WTC11 (cell line): Measurements from ENCODE around the gene DNAJC6. TPM values are rescaled to one million over a fixed set of nuclear protein-coding genes. Genes with fewer than 3 reads are reported as not detected.

ENCODE experiments used
- ATAC-seq: fragments of 200-7000 bp; cut with Tn5 transposase; 2 replicates; pipeline ENCODE4 v1.10.0; 2021; ENCODE audit warnings: mild to moderate bottlenecking, moderate library complexity
- CTCF ChIA-PET: fragments of 300-600 bp; sonication (Branson Sonifier 250); formaldehyde crosslinking; loops from one replicate; lab custom pipeline; 2021; ENCODE audit warnings: antibody characterized with exemption; lab: Charles Lee
- POLR2A ChIA-PET: fragments of 350-600 bp; sonication (Branson Sonifier 250); formaldehyde crosslinking; loops from one replicate; lab custom pipeline; 2021; ENCODE audit warnings: antibody characterized with exemption; lab: Charles Lee
- DNase-seq: peaks from one replicate; pipeline ENCODE4 v3.0.0; 2021; ENCODE audit warnings: low spot score
- H3K27ac Mint-ChIP-seq: 2 replicates; pipeline ENCODE4 v1.8.0; 2021; ENCODE audit warnings: mixed read lengths
- H3K27me3 Mint-ChIP-seq: 2 replicates; pipeline ENCODE4 v1.8.0; 2021; ENCODE audit warnings: low read depth, mild to moderate bottlenecking, moderate library complexity, mixed read lengths
- H3K36me3 Mint-ChIP-seq: 2 replicates; pipeline ENCODE4 v1.8.0; 2021; ENCODE audit warnings: mixed read lengths
- H3K4me1 Mint-ChIP-seq: 2 replicates; pipeline ENCODE4 v1.8.0; 2022; ENCODE audit warnings: mixed read lengths
- H3K4me3 Mint-ChIP-seq: 2 replicates; pipeline ENCODE4 v1.8.0; 2021; ENCODE audit warnings: mild to moderate bottlenecking, moderate library complexity, mixed read lengths
- H3K9me3 Mint-ChIP-seq: 2 replicates; pipeline ENCODE4 v1.8.0; 2021; ENCODE audit warnings: mixed read lengths
- CREB1 ChIP-seq: sonication (generic); formaldehyde crosslinking; IDR thresholded peaks from 2 replicates; pipeline ENCODE4 v1.8.0; 2023; ENCODE audit warnings: mild to moderate bottlenecking, missing genetic modification reagents
- EMX1 ChIP-seq: fragments of 250-450 bp; sonication (Bioruptor Pico); IDR thresholded peaks from 2 replicates; pipeline ENCODE4 v1.8.0; 2021; ENCODE audit warnings: mild to moderate bottlenecking
- ETV6 ChIP-seq: sonication (generic); formaldehyde crosslinking; IDR thresholded peaks from 2 replicates; pipeline ENCODE4 v1.8.1; 2022; ENCODE audit warnings: mild to moderate bottlenecking, missing genetic modification reagents
- FOXK1 ChIP-seq: sonication (generic); formaldehyde crosslinking; IDR thresholded peaks from 2 replicates; pipeline ENCODE4 v1.8.0; 2022; ENCODE audit warnings: mild to moderate bottlenecking, moderate library complexity, missing genetic modification reagents
- GTF2I ChIP-seq: fragments of 250-450 bp; sonication (Bioruptor Pico); conservative IDR thresholded peaks from 2 replicates; pipeline ENCODE4 v1.4.0; 2021; ENCODE audit warnings: mild to moderate bottlenecking
- JAZF1 ChIP-seq: fragments of 250-450 bp; sonication (Bioruptor Pico); IDR thresholded peaks from 2 replicates; pipeline ENCODE4 v1.9.0; 2021; ENCODE audit warnings: moderate library complexity, mild to moderate bottlenecking, inconsistent platforms
- KAT7 ChIP-seq: sonication (generic); formaldehyde crosslinking; IDR thresholded peaks from 2 replicates; pipeline ENCODE4 v1.8.1; 2023; ENCODE audit warnings: missing genetic modification reagents, mild to moderate bottlenecking, borderline replicate concordance
- OVOL2 ChIP-seq: fragments of 250-450 bp; sonication (Bioruptor Pico); IDR thresholded peaks from 2 replicates; pipeline ENCODE4 v1.9.0; 2021; ENCODE audit warnings: mild to moderate bottlenecking, borderline replicate concordance
- TCF7 ChIP-seq: sonication (generic); formaldehyde crosslinking; IDR thresholded peaks from 2 replicates; pipeline ENCODE4 v1.8.0; 2022; ENCODE audit warnings: mild to moderate bottlenecking, low read depth, missing genetic modification reagents, moderate library complexity
- ZNF121 ChIP-seq: sonication (generic); formaldehyde crosslinking; IDR thresholded peaks from 2 replicates; pipeline ENCODE4 v1.8.0; 2023; ENCODE audit warnings: missing genetic modification reagents
- ZNF232 ChIP-seq: sonication (generic); formaldehyde crosslinking; IDR thresholded peaks from 2 replicates; pipeline ENCODE4 v1.8.0; 2022; ENCODE audit warnings: mild to moderate bottlenecking, missing genetic modification reagents
- ZNF396 ChIP-seq: fragments of 250-450 bp; sonication (Bioruptor Pico); IDR thresholded peaks from 2 replicates; pipeline ENCODE4 v1.8.0; 2021; ENCODE audit warnings: mild to moderate bottlenecking, moderate library complexity, borderline replicate concordance
- total RNA-seq: library from RNA; stranded (reverse); gene quantifications from 3 replicates; pipeline ENCODE4 v1.2.3, GENCODE V29; 2021
- TF ChIP-seq, protein P1 (sequence below): sonication (generic); formaldehyde crosslinking; IDR thresholded peaks from 2 replicates; pipeline ENCODE4 v1.8.1; 2023; ENCODE audit warnings: mild to moderate bottlenecking, missing genetic modification reagents, borderline replicate concordance
- TF ChIP-seq, protein P2 (sequence below): sonication (generic); formaldehyde crosslinking; IDR thresholded peaks from 2 replicates; pipeline ENCODE4 v1.8.0; 2022; ENCODE audit warnings: mild to moderate bottlenecking, missing genetic modification reagents
- TF ChIP-seq, protein P3 (sequence below): sonication (generic); formaldehyde crosslinking; conservative IDR thresholded peaks from 2 replicates; pipeline ENCODE4 v1.8.1; 2023; ENCODE audit warnings: mild to moderate bottlenecking, low read depth, missing genetic modification reagents, moderate library complexity
- TF ChIP-seq, protein P4 (sequence below): sonication (generic); formaldehyde crosslinking; IDR thresholded peaks from 2 replicates; pipeline ENCODE4 v1.8.1; 2023; ENCODE audit warnings: mild to moderate bottlenecking, moderate library complexity, missing genetic modification reagents

Gene DNAJC6
- total RNA-seq, 1 experiment from 2014 or later = 9.1 TPM

DNA sequence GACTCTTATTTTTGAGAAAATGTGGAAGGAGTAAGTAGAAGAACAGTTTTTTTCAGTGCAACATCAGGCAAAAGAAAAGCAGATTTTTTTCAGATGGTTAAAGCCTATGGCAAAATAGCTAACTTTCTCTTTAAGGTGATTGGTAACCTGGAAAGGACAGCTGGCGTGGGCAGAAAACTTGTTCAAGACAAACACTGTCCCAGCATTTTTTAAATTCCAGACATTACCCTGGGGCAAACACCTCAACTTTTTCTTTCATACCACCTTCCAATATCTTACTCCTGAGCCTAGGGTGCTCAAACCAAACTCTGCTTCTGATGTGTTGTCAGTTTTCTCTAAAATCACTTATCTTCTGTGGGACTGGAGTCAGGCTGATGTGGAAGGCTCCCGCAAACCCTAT lies 108.4 kb downstream of the DNAJC6 start:
- ChIA-PET CTCF (interaction anchor here (1.0 to 1.2 kb wide), 2 partner anchors 42 to 108 kb away, joined by 3 to 4 read pairs; no protein-coding TSS in a partner anchor), POLR2A (no interaction called here)
- ATAC-seq = no peak

DNA sequence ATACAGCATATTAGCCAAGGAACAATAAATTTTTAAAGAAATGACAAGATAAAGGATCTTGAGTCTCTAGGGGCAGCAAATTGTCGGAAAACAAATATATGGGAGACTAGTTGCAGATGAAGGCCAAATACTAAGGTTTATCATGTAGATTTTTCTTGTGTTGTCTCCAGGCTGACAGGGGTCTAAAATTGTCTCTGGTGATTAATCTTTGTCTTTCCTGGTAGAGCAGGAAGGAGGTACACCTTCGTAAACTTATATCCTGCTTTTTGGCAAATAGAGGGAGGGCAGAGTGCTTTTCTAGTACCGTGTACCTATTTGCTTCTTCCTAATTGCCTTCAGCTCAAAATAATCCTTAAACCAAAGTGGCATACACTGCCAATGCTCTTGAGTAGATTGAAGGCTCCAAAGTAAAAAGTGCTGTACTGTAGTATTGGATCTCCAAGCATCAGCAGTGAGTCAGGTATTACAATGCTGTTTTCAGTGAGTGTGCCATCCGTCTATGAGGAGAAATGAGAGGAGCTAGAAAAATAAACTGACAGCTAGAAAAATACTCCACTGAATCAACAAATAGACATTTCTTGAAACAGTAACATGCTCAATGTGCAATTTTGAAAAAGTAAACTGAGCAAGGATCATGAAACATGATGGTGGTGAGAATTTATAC lies 109.3 kb downstream of the DNAJC6 start:
- Mint-ChIP-seq H3K4me3 (no peak overlapping the region; the same call in none of the 2 replicates), H3K36me3 (no peaks in the 10 kb centered on the region), H3K4me1 (peaks cover 25% of the 10 kb centered on the region), H3K27ac (peak overlapping the region; percentile 89), H3K27me3 (no peaks in the 10 kb centered on the region), H3K9me3 (peaks cover 7% of the 10 kb centered on the region)
- POLR2A ChIA-PET = interaction anchor here (1.0 kb wide), 1 partner anchor 152 kb away, joined by 3 read pairs; no protein-coding TSS in a partner anchor
- CTCF ChIA-PET = interaction anchor here (1.9 to 2.0 kb wide), 3 partner anchors 109 to 269 kb away, joined by 9 to 18 read pairs (median 12); partner anchors contain the start of gene DNAJC6
- no peak for ATAC-seq
- no peak for DNase-seq
- TF ChIP-seq TCF7 (CRISPR knock-in tag) (no peak), JAZF1 (CRISPR knock-in tag) (no peak), GTF2I (CRISPR knock-in tag) (no peak), ZNF121 (no peak)
- TF ChIP-seq, protein P1, sequence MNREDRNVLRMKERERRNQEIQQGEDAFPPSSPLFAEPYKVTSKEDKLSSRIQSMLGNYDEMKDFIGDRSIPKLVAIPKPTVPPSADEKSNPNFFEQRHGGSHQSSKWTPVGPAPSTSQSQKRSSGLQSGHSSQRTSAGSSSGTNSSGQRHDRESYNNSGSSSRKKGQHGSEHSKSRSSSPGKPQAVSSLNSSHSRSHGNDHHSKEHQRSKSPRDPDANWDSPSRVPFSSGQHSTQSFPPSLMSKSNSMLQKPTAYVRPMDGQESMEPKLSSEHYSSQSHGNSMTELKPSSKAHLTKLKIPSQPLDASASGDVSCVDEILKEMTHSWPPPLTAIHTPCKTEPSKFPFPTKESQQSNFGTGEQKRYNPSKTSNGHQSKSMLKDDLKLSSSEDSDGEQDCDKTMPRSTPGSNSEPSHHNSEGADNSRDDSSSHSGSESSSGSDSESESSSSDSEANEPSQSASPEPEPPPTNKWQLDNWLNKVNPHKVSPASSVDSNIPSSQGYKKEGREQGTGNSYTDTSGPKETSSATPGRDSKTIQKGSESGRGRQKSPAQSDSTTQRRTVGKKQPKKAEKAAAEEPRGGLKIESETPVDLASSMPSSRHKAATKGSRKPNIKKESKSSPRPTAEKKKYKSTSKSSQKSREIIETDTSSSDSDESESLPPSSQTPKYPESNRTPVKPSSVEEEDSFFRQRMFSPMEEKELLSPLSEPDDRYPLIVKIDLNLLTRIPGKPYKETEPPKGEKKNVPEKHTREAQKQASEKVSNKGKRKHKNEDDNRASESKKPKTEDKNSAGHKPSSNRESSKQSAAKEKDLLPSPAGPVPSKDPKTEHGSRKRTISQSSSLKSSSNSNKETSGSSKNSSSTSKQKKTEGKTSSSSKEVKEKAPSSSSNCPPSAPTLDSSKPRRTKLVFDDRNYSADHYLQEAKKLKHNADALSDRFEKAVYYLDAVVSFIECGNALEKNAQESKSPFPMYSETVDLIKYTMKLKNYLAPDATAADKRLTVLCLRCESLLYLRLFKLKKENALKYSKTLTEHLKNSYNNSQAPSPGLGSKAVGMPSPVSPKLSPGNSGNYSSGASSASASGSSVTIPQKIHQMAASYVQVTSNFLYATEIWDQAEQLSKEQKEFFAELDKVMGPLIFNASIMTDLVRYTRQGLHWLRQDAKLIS (CRISPR knock-in tag) = no peak

More for the DNA sequence above, 108.4 kb downstream of the DNAJC6 start:
- Mint-ChIP-seq H3K4me1 (peaks cover 28% of the 10 kb centered on the region), H3K27me3 (no peaks in the 10 kb centered on the region), H3K27ac (no peak overlapping the region; the same call in 1 of the 2 replicates), H3K9me3 (peaks cover 7% of the 10 kb centered on the region), H3K4me3 (no peak overlapping the region), H3K36me3 (no peaks in the 10 kb centered on the region)
- DNase-seq = no peak
- TF ChIP-seq, protein P1 (CRISPR knock-in tag) = no peak
- TF ChIP-seq, protein P2, sequence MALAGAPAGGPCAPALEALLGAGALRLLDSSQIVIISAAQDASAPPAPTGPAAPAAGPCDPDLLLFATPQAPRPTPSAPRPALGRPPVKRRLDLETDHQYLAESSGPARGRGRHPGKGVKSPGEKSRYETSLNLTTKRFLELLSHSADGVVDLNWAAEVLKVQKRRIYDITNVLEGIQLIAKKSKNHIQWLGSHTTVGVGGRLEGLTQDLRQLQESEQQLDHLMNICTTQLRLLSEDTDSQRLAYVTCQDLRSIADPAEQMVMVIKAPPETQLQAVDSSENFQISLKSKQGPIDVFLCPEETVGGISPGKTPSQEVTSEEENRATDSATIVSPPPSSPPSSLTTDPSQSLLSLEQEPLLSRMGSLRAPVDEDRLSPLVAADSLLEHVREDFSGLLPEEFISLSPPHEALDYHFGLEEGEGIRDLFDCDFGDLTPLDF (CRISPR knock-in tag) = no peak
- TF ChIP-seq ZNF232 (CRISPR knock-in tag) (no peak), KAT7 (CRISPR knock-in tag) (no peak), FOXK1 (CRISPR knock-in tag) (no peak), ZNF396 (CRISPR knock-in tag) (no peak), OVOL2 (CRISPR knock-in tag) (no peak), ETV6 (CRISPR knock-in tag) (no peak), CREB1 (CRISPR knock-in tag) (no peak), EMX1 (CRISPR knock-in tag) (no peak)
- TF ChIP-seq, protein P3, sequence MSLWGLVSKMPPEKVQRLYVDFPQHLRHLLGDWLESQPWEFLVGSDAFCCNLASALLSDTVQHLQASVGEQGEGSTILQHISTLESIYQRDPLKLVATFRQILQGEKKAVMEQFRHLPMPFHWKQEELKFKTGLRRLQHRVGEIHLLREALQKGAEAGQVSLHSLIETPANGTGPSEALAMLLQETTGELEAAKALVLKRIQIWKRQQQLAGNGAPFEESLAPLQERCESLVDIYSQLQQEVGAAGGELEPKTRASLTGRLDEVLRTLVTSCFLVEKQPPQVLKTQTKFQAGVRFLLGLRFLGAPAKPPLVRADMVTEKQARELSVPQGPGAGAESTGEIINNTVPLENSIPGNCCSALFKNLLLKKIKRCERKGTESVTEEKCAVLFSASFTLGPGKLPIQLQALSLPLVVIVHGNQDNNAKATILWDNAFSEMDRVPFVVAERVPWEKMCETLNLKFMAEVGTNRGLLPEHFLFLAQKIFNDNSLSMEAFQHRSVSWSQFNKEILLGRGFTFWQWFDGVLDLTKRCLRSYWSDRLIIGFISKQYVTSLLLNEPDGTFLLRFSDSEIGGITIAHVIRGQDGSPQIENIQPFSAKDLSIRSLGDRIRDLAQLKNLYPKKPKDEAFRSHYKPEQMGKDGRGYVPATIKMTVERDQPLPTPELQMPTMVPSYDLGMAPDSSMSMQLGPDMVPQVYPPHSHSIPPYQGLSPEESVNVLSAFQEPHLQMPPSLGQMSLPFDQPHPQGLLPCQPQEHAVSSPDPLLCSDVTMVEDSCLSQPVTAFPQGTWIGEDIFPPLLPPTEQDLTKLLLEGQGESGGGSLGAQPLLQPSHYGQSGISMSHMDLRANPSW (CRISPR knock-in tag) = no peak
- TF ChIP-seq, protein P4, sequence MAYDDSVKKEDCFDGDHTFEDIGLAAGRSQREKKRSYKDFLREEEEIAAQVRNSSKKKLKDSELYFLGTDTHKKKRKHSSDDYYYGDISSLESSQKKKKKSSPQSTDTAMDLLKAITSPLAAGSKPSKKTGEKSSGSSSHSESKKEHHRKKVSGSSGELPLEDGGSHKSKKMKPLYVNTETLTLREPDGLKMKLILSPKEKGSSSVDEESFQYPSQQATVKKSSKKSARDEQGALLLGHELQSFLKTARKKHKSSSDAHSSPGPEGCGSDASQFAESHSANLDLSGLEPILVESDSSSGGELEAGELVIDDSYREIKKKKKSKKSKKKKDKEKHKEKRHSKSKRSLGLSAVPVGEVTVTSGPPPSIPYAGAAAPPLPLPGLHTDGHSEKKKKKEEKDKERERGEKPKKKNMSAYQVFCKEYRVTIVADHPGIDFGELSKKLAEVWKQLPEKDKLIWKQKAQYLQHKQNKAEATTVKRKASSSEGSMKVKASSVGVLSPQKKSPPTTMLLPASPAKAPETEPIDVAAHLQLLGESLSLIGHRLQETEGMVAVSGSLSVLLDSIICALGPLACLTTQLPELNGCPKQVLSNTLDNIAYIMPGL (CRISPR knock-in tag) = no peak
